Heart left ventricle (tissue), 13 donors: ENCODE data around the gene PGS1.

Source experiments
- CTCF ChIP-seq, 12 donors: fragments of 200-600 bp; sonication (generic) in 4 of 12; IDR thresholded peaks; one replicate each; pipeline versions ENCODE4 v1.5.0 to v1.8.0; 2018 to 2022; ENCODE audit warnings: antibody characterized with exemption in 12 of 12, mild to moderate bottlenecking in 5 of 12
- POLR2A ChIP-seq, 2 donors: fragments of 450-650 bp; IDR thresholded peaks; one replicate each; pipeline ENCODE4 v1.6.1; 2017; ENCODE audit warnings: antibody characterized with exemption in 2 of 2, mild to moderate bottlenecking in 2 of 2, moderate library complexity in 2 of 2
- donor health status: ischemic (EF 13 %, LVEDD 7.1; RV severe dilation, severe dysfunction).
- donor health status: DM: no; HTN: yes; CAD: no.
- donor health status: DM: no; HTN: no; CAD: no.
- donor health status: ischemic (EF 25% LVEDD 6.9; RV normal size, moderate dysfunction).
- donor health status: ischemic (EF 25% LVEDD 5.7; RV mildly dilated, moderate dysfunction).
- donor health status: ischemic (EF 35%, LVEDD 5.7; RV mildly dilated, moderate dysfunction).
- donor health status: nonischemic (EF 11% LVEDD 7.7; RV severe dilation, severe dysfunction).
- donor health status: DM: yes; HTN: yes; CAD: no.
- donor health status: PGD.
- donor health status: ischemic (EF 29% LVEDD 5.4; RV normal size, mild dysfunction).
- donor health status: nonischemic (EF 23%, LVEDD 6.1; RV moderate dilation, normal function).

DNA sequence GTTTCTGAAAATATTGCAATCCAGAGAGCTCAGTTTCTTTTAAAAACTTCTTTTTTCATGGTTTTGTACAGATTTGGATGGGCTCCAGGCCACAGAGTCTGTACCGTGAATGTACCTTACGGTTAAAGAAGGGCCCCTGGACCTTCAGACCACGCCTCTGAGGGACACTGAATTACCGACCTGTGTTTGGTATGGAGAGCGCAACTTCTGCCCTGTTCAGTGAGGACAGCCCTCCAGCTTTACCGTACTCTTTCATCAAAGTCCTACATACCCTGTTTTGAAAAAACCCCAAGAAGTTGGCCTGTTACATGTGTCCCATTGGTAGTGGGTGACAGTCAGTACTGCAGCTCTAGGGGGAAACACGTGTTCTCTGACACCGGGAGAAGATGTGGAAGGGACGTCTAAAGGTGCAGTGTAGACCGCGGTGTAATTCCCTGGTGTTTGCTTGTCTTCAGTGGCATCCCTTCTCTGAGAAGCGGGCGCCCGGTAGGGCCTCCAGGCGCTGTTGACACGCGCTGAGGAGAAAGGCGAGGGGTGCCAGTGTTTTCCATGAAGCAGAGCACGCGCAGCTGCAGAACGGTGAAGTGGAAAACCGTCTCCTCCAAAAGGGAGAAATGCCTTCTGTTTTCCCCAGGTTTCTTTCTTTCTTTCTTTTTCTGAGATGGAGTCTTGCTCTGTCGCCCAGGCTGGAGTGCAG lies 6.2 kb downstream of the PGS1 start:
- TF ChIP-seq CTCF (IDR thresholded peaks at IDR 0.05) (no peak), POLR2A (IDR thresholded peaks at IDR 0.05) (no peak)
